AG04450 (cell line): ENCODE measurements around the gene KCNJ15. TPM values are rescaled to one million over a fixed set of nuclear protein-coding genes. Genes with fewer than 3 reads are reported as not detected.

Experiments
- CTCF ChIA-PET: fragments of 300-600, 350-600 bp; formaldehyde crosslinking; extraction: SDS; loops from one replicate; lab custom pipeline; 2022; ENCODE audit warnings: antibody characterized with exemption, inconsistent platforms; lab: Charles Lee
- POLR2A ChIA-PET: fragments of 350-600 bp; formaldehyde crosslinking; extraction: SDS; loops from one replicate; lab custom pipeline; 2021; ENCODE audit warnings: antibody characterized with exemption, inconsistent platforms; lab: Yijun Ruan, JAX
- DNase-seq: peaks from one replicate; pipeline ENCODE4 v3.0.0-alpha.2; 2011; ENCODE audit warnings: low read depth, low spot score
- H3K27ac ChIP-seq: one replicate; pipeline ENCODE4 v1.5.1; 2012; ENCODE audit warnings: low read depth, low read length, control low read depth
- H3K27me3 ChIP-seq: one replicate; pipeline ENCODE4 v1.6.0; 2012; ENCODE audit warnings: low read length; ENCODE audit not compliant: control insufficient read depth, insufficient read depth
- H3K4me3 ChIP-seq: 2 replicates; pipeline ENCODE4 v1.5.1; 2011; ENCODE audit warnings: mild to moderate bottlenecking, low read depth, low read length, control low read depth
- H3K9me3 ChIP-seq: 2 replicates; pipeline ENCODE4 v1.5.1; 2012; ENCODE audit warnings: low read length; ENCODE audit not compliant: control insufficient read depth, insufficient read depth
- polyA plus RNA-seq: library from polyadenylated mRNA; depleted of rRNA; stranded (reverse); fragments of >200 nt; gene quantifications from 2 replicates; pipeline ENCODE4 v1.2.3, GENCODE V29; 2011
- TF ChIP-seq, protein P1 (sequence below): IDR thresholded peaks from 2 replicates; pipeline ENCODE4 v1.5.1; 2011; ENCODE audit warnings: low read depth, low read length, control low read depth, inconsistent platforms

KCNJ15 gene
- polyA plus RNA-seq, 1 experiment = 0.07 TPM

- no peak overlapping the region for H3K27ac ChIP-seq
- DNase-seq = no peak
- POLR2A ChIA-PET = no interaction called here
- H3K4me3 ChIP-seq = no peak overlapping the region
- no peaks in the 10 kb centered on the region for H3K9me3 ChIP-seq
- no peaks in the 10 kb centered on the region for H3K27me3 ChIP-seq
- TF ChIP-seq, protein P1, sequence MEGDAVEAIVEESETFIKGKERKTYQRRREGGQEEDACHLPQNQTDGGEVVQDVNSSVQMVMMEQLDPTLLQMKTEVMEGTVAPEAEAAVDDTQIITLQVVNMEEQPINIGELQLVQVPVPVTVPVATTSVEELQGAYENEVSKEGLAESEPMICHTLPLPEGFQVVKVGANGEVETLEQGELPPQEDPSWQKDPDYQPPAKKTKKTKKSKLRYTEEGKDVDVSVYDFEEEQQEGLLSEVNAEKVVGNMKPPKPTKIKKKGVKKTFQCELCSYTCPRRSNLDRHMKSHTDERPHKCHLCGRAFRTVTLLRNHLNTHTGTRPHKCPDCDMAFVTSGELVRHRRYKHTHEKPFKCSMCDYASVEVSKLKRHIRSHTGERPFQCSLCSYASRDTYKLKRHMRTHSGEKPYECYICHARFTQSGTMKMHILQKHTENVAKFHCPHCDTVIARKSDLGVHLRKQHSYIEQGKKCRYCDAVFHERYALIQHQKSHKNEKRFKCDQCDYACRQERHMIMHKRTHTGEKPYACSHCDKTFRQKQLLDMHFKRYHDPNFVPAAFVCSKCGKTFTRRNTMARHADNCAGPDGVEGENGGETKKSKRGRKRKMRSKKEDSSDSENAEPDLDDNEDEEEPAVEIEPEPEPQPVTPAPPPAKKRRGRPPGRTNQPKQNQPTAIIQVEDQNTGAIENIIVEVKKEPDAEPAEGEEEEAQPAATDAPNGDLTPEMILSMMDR = no peak
- CTCF ChIA-PET = interaction anchor here (0.8 to 2.5 kb wide), 2 partner anchors 83 to 86 kb away, joined by 3 to 9 read pairs; no protein-coding TSS in a partner anchor
Measured at GRCh38 chr21:38269576-38269936, 12.8 kb downstream of the KCNJ15 start.

DNA sequence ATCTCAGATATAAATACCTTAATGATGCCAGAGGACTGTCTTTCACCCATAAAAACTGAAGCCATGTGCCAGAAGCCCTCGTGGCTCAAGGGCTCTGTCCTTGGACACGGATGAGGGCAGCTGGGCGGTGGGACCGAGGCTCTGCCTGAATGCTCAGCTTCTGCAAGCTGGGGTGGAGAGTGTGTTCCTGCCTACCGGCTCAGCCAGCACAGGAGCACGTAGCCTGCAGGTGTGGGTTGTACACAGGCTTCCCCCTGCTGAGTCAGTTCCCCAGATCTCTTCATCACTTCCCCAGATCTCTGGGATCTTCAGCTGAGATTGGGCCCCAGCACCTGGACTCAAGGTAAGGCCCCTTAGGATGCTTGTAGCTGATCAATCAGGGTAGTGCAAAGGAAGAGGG, 15.4 kb downstream of the KCNJ15 start:
- DNase-seq = no peak
- CTCF ChIA-PET = no interaction called here
- POLR2A ChIA-PET = no interaction called here
- Histone ChIP-seq H3K27me3 (no peaks in the 10 kb centered on the region), H3K4me3 (no peak overlapping the region), H3K27ac (no peak overlapping the region), H3K9me3 (no peaks in the 10 kb centered on the region)
- TF ChIP-seq, protein P1 = no peak

- CTCF ChIA-PET = interaction anchor here (2.0 kb wide), 1 partner anchor 55 kb away, joined by 9 read pairs; no protein-coding TSS in a partner anchor
- peak; percentile 63 for DNase-seq
- H3K27me3 ChIP-seq = no peaks in the 10 kb centered on the region
- H3K4me3 ChIP-seq = no peak overlapping the region
- no peaks in the 10 kb centered on the region for H3K9me3 ChIP-seq
- no peak overlapping the region for H3K27ac ChIP-seq
- POLR2A ChIA-PET = interaction anchor here (1.0 to 1.3 kb wide), 2 partner anchors 16 to 33 kb away, joined by 3 read pairs; no protein-coding TSS in a partner anchor
- TF ChIP-seq, protein P1 = no peak
Measured at GRCh38 chr21:38273745-38274542, 17.2 kb downstream of the KCNJ15 start.

DNA sequence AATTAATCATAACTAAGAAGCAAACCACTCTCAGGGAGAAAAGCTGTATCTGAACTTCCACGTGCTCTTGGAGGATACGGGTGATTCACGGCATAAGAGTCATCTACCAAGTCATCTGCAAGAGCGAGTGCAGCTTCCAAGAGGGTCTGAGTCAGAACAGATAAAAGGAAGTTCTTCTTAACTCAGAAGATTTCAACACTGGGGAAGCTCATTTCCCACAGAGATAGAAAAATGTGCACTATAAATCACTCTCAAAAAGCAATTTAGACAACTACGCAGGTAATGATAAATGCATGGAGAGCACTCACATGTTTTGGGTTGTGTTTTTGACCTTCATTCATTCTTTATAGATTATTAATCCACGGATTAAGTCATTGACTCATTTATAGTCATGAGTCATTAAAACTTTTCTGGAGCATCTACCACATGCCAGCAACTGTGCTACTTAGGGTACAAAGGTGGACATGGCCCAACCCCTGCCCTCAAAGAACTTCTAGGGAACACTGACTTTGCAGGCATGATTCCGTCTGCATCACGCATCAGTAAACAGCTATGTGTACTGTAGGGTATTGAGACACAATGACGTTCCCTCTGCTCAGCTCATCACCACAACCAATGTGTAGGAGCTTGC, 20.8 kb downstream of the KCNJ15 start:
- TF ChIP-seq, protein P1 = no peak
- Histone ChIP-seq H3K27ac (peak overlapping the region; percentile 77), H3K4me3 (no peak overlapping the region), H3K27me3 (no peaks in the 10 kb centered on the region), H3K9me3 (no peaks in the 10 kb centered on the region)
- peak; percentile 95 for DNase-seq
- CTCF ChIA-PET = interaction anchor here (0.9 to 2.4 kb wide), 4 partner anchors 58 to 119 kb away, joined by 3 to 7 read pairs (median 5); no protein-coding TSS in a partner anchor
- POLR2A ChIA-PET = interaction anchor here (0.6 to 1.9 kb wide), 8 partner anchors 9 to 73 kb away, joined by 3 to 13 read pairs (median 4); no protein-coding TSS in a partner anchor
